ENCODE results near the gene CCT6B.

DNA sequence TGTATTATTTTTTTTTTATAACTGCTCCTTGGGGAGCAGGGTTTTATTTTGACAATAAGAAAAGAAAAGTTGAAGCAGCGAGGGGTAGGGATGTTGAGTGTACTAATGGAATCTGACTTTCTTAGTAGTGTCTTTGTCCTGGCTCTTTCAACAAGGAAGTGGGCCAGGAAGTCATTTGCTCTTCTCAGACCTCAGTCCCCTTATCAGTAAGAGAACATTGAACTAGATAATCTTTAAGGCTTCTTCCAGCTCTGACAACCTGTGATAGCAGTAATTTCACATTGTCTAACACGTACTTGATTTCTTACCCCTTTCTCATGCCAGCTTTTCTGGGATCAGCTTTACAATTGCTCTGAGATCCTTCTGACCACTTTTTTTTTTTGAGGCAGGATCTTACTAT lies 27.4 kb upstream of the CCT6B start:
- no peak for TF ChIP-seq EZH2 (IDR thresholded peaks at IDR 0.05; ENCODE audit: insufficient read depth, low read length)
- TF ChIP-seq, protein P1, sequence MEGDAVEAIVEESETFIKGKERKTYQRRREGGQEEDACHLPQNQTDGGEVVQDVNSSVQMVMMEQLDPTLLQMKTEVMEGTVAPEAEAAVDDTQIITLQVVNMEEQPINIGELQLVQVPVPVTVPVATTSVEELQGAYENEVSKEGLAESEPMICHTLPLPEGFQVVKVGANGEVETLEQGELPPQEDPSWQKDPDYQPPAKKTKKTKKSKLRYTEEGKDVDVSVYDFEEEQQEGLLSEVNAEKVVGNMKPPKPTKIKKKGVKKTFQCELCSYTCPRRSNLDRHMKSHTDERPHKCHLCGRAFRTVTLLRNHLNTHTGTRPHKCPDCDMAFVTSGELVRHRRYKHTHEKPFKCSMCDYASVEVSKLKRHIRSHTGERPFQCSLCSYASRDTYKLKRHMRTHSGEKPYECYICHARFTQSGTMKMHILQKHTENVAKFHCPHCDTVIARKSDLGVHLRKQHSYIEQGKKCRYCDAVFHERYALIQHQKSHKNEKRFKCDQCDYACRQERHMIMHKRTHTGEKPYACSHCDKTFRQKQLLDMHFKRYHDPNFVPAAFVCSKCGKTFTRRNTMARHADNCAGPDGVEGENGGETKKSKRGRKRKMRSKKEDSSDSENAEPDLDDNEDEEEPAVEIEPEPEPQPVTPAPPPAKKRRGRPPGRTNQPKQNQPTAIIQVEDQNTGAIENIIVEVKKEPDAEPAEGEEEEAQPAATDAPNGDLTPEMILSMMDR (IDR thresholded peaks at IDR 0.05; ENCODE audit: insufficient read depth, low read depth, low read length) = no peak

All from astrocyte (in vitro differentiated cells and primary cell).